Measurements from ENCODE around the gene PHTF1.

Gene PHTF1

DNA sequence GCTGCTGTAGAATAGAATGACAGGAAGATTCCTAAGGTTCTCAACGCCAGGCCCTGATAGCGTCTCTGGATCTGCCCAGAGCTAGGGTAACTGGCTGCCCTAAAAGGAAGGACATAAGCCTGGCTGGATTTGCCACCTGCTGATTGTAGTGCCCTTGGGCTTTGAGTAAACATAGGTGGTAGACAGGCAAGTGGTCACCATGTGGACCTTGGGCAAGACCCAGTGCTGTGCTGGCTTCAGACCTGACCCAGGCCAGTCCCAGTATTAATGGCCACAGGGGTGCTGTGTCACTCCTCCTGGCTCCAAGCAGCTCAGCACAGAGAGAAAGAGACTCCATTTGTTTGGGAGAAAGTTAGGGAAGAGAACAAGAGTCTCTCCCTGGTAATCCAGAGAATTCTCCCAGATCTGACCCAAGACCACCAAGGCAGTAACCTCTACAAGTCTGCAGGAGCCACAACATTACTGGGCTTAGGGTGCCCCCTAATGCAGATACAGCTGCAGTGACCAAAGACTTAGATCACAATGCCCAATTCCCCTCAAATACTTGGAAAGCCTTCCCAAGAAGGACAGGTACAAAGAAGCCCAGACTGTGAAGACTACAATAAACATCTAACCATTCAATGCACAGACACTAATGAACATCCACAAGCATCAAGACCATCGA lies 44.5 kb downstream of the PHTF1 start:
- no peak for DNase-seq

DNA sequence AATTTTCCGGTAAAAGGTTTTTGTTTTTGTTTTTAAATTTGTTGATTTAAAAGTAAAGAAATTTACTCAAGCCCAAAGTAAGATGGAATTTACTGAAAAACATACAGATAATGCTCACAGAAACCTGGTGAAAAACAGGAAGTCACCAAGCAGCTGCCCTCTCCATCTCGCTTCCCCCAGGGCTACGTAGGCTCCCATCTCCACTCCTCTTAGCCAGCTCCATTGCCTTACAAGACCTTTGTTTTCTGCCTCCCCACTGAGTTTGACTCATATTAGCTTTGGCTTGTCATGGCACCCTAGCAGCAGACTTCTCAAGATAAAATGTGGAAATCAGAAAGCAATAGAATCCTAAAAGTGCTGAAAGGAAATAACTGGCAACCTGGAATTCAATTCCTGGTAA lies 57.9 kb downstream of the PHTF1 start:
- DNase-seq: no peak

- no peak for DNase-seq
Observed at GRCh38 chr1:113694910-113695309, 64.4 kb downstream of the PHTF1 start.

- DNase-seq: no peak
Observed at GRCh38 chr1:113692824-113693431, 66.4 kb downstream of the PHTF1 start.

DNA sequence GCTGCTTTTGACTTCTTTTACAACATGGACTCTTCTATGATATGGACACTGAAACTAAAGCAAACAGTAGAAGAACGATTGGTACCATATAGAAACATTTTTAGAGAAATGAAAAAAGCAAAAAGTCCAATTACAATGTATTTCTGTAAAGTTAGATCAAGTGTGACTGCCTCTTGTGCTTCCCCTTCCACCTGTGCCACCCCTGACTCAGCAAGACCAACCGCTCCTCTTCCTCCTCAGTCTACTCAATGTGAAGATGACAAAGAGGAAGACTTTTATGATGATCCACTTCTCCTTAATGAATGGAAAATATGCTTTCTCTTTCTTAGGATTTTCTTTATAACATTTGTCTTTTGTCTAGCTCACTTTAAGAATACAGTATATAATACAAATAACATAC lies 66.9 kb downstream of the PHTF1 start:
- no peak for DNase-seq

- DNase-seq: no peak
Observed at GRCh38 chr1:113691184-113691583, 68.1 kb downstream of the PHTF1 start.

DNA sequence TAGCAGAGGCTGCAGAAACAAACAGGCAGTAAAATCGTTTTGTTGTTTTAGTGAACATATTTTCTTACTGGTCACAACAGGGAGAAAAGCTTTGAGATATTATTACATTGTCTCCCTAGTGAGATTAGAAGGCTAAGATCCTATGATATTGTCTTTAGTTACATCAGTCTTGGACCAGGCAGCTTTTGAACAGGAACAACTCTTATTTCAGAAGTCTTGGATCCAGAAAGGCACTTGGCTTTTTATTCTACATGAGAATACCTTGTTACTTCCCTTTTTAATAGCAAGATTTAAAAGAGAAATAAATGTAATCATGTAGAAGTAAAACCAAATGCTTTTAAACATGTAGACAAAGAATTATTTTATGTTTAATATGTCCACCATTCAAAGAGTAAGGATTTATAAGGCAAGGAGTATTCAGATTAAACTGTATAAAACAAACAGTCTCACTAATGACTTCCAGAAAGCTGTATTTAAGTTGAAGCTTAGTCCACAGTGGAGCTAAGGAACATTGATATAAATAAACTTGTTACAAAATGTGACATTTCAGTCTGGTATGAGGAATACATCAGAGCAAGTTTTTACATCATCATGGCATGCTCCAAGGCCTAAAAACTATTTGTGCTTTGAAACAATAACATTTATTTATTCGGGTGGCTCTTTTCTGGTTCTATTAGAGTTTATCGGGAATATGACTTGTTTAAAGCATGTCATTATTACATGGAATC lies 72.2 kb downstream of the PHTF1 start:
- DNase-seq: no peak

DNA sequence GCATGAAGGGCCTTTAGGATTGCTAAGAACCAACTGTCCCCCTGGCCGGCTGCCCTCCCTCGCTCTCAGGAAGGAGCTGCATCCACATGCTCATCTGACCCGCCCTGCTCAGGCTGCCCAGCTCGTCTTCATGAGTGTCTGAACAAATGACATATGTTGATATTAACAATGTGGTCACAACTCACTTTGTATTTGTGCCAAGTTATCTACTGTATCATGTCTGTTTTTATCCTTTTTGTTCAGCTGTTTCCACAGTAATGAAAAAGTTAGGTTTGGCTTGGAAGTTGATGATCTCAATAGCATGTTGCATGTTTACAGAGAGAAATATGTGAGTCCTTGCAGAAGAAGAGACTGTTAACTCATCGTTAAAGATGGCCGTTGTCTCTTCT lies 75.1 kb downstream of the PHTF1 start:
- DNase-seq: no peak

- DNase-seq: no peak
Observed at GRCh38 chr1:113683384-113684152, 75.7 kb downstream of the PHTF1 start.

- no peak for DNase-seq
Observed at GRCh38 chr1:113681596-113682337, 77.5 kb downstream of the PHTF1 start.

- DNase-seq: no peak
Observed at GRCh38 chr1:113678159-113678469, 81.2 kb downstream of the PHTF1 start.

DNA sequence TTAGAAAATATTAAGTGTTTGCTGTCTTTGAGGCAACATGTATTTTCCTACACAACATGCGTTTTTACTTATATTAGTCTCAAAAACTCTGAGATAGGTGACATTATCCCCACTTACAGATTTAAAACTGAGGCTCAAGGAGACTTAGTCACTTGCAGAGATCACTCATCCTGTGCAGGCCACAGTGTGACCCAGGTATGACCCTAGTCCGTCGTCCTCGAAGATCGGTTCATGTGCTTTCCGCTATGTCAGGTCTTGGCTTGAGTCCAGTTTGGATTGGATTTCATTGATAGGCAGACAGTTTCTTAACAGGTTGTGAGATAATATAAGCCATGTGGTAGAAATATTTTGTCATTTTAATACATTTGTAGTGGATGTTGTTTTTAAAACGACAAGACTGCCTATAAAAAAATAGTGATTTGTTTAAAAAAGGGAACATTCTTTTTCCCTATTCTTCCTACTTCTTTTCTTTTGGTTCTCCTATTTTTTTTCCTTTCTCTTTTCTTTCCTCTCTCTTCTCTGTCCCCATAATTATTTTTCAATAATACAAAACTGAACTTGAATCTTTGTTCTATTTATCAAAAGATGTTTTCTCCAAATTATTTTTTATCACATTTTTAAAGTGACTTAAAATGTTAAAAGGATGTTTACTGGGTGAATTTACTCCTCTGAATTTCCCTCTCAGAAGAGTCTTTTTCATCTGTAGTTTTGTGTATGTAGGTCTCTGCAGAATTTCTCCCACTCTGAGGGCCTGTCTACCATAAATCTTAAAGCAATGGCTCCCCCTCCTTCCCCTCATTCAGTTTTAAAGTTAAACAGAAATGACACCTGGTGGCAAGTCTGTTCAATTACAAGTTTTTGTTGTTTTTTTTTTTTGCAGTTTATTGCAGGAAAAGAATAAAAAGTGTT lies 81.8 kb downstream of the PHTF1 start:
- DNase-seq: peak; percentile 14

DNA sequence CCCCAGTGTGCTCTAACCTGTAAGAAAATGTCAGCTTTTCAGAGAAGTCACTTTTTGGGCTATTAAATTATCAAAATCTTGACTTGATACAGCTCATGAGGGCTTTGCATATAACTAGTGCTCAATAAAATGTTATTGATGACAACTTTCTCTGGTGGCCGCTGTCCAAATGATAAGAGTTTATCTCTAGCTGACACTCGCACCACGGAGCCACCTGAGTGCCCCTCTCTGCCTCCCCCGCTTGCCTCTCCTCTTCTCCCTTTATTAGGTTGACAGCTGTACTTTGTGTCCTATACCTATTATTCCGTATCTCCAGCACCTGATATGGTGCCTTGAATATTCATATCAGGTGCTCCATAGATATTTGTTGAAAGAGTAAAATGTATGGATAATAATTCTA lies 82.8 kb downstream of the PHTF1 start:
- no peak for DNase-seq

- DNase-seq: no peak
Observed at GRCh38 chr1:113675302-113675701, 84.0 kb downstream of the PHTF1 start.

DNA sequence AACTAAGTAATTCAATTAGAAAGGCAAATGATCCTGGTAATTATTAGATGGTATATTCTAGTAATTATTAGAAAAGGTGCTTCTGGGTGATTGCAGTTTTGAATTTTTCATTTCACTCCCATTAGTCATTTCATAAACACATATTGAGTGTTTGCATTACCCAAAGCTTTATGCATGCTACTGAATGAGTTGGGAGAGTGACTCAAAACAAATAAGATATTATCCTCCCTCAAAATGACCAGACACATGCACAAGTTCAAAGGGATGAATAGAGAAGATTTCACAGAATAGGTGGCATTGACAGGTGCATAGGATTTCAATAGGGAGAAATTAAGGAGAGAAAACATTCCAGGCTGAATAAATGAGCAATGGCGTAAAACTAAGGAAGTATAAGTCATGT lies 84.7 kb downstream of the PHTF1 start:
- peak; percentile 24 for DNase-seq

DNA sequence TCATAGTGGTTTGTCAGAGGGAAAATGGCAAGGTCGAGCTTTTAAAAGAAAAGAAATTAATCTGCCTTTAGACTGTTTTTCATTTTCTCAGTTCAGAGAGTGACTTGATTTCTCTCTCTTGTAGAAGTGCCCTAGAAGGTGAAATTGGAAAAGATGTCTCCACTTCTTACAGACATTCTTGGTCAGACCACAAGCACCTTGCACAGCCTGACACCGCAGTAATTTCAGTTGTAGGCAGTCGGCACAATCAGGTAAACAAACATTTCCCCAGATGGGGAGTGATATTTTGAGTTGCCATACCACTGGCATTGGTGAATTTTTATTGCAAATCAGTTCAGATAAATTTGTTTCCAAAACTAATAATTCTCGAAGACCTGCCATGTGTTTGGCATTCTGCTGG lies 86.8 kb downstream of the PHTF1 start:
- no peak for DNase-seq

DNA sequence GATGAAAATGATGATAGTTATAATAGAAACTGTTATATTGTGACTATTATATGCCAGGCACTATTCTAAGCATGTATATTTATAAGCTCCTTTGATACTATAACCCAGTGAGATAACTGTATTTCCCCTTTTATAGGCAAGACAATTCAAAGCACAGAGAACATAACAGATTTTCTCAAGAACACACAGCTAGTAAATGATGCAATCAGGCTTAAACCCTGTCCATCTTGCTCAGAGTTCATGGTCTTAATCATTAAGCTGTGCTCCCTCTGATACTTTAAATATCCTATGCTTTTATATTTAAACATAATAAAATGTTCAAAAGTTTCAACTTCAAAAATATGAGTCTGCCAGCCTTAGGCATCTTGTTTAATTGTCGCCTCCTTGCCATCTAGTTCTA lies 88.6 kb downstream of the PHTF1 start:
- no peak for DNase-seq

GRCh38 chr1:113669988-113670387 lies 89.3 kb downstream of the PHTF1 start:
- DNase-seq: no peak

DNA sequence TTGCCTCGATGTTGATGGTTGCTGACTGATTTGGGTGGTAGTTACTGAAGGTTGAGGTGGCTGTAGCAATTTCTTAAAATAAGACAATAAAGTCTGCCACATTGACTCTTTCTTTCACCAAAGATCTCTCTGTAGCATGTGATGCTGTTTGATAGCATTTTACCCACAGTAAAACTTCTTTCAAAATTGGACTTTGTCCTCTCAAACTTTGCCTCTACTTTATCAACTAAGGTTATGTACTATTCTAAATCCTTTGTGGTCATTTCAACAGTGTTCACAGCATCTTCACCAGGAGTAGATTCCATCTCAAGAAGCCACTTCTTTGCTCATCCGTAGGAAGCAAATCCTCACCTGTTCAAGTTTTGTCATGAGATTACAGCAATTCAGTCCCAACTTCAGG lies 93.2 kb downstream of the PHTF1 start:
- no peak for DNase-seq

GRCh38 chr1:113665071-113665470 lies 94.2 kb downstream of the PHTF1 start:
- DNase-seq: no peak

- DNase-seq: no peak
Observed at GRCh38 chr1:113663165-113663951, 95.9 kb downstream of the PHTF1 start.

All from DMS153 (cell line).